Stomach (tissue), 9 donors: ENCODE measurements around the gene RARG. TPM values are rescaled to one million over a fixed set of nuclear protein-coding genes. Genes with fewer than 3 reads are reported as not detected.

Experiments
- DNase-seq, 2 donors: peaks; one replicate each; pipeline versions ENCODE4 v3.0.0 to v3.0.0-alpha.2; 2013 to 2019
- H3K27ac ChIP-seq, 5 donors: fragments of 200-600 bp in 4 of 5; sonication (generic) in 4 of 5; one replicate each; pipeline ENCODE4 v1.5.1; 2013 to 2019; ENCODE audit warnings: mild to moderate bottlenecking in 1 of 5, moderate library complexity in 1 of 5
- H3K27me3 ChIP-seq, 3 donors: fragments of 200-600 bp; sonication (generic); one replicate each; pipeline ENCODE4 v1.5.1; 2017 to 2019; ENCODE audit warnings: mixed run types in 1 of 3
- H3K36me3 ChIP-seq, 4 donors: fragments of 200-600 bp; sonication (generic); 1 replicate in 3 of 4; 2 replicates in 1 of 4; pipeline ENCODE4 v1.5.1; 2016 to 2019
- H3K4me1 ChIP-seq, 4 donors: fragments of 200-600 bp; sonication (generic); one replicate each; pipeline ENCODE4 v1.5.1; 2016 to 2019
- H3K4me3 ChIP-seq, 4 donors: fragments of 200-600 bp; sonication (generic) in 3 of 4; one replicate each; pipeline ENCODE4 v1.5.1; 2016 to 2019; ENCODE audit warnings: mild to moderate bottlenecking in 1 of 4
- H3K9me3 ChIP-seq, 4 donors: fragments of 200-600 bp; sonication (generic); one replicate each; pipeline ENCODE4 v1.5.1; 2016 to 2019
- EP300 ChIP-seq: sonication (generic); formaldehyde crosslinking; IDR thresholded peaks from one replicate; pipeline ENCODE4 v1.6.1; 2017; ENCODE audit warnings: antibody characterized with exemption
- POLR2A ChIP-seq, 4 donors: fragments of 450-650 bp; IDR thresholded peaks; one replicate each; pipeline ENCODE4 v1.6.1; 2016; ENCODE audit warnings: antibody characterized with exemption in 4 of 4, control low read depth in 2 of 4, mild to moderate bottlenecking in 1 of 4, moderate library complexity in 1 of 4
- POLR2AphosphoS5 ChIP-seq, 3 donors: sonication (generic); formaldehyde crosslinking; IDR thresholded peaks; one replicate each; pipeline ENCODE4 v1.6.1; 2016; ENCODE audit warnings: antibody characterized with exemption in 3 of 3
- WGBS, 5 donors: extraction: QIAGEN DNeasy Blood & Tissue Kit in 3 of 5; methylation state at CpG; one replicate each; pipeline versions ENCODE4 v1.1.5 to v1.1.7; 2013 to 2018; 5-methylcytosine and 5-hydroxymethylcytosine counted together
- intact Hi-C: fragments of 100-400 bp; cut with DNase I; formaldehyde crosslinking; loops from one replicate; pipeline ENCODE4 v1.15.1; 2023; ENCODE audit warnings: low total_unique reads
- polyA plus RNA-seq, 3 donors: library from polyadenylated mRNA; stranded (reverse); fragments of 200-250 nt; gene quantifications; one replicate each; pipeline ENCODE4 v1.2.3, GENCODE V29; 2013
- total RNA-seq, 5 donors: library from RNA; depleted of rRNA; stranded (reverse); fragments of >200 nt; gene quantifications; one replicate each; pipeline versions ENCODE4 v1.1.0 to v1.2.3, GENCODE V29; 2014 to 2016
- TF ChIP-seq, protein P1 (sequence below), 7 experiments: fragments of 450-650 bp in 4 of 7; fragments of 200-600 bp in 3 of 7; sonication (generic) in 3 of 7; IDR thresholded peaks; one replicate each; pipeline ENCODE4 v1.5.1; 2016 to 2019; ENCODE audit warnings: antibody characterized with exemption in 7 of 7, control low read depth in 2 of 7, mild to moderate bottlenecking in 1 of 7
- donor health status: healthy with polysubstance abuse.
- donor health status: Bipolar disorder and iron deficiency.
- donor health status: healthy.

The RARG gene
- total and polyA plus RNA-seq, 8 donors: 2.0 to 37.7 (median 9.6) TPM

- H3K4me1 ChIP-seq: peaks cover 72 to 91% (median 89%) of the 10 kb centered on the region in 4 donors
- H3K9me3 ChIP-seq: no peaks in the 10 kb centered on the region
- peaks cover 0 to 2% (median 0%) of the 10 kb centered on the region in 4 donors for H3K36me3 ChIP-seq
- no peaks in the 10 kb centered on the region for H3K27me3 ChIP-seq
- peak; percentile 89 to 98 for DNase-seq
- H3K4me3 ChIP-seq: peak overlapping the region; percentile 63 to 88 (median 83)
- TF ChIP-seq POLR2AphosphoS5 (IDR thresholded peaks at IDR 0.05) (peak; percentile 58 to 72 (median 58)), EP300 (no peak)
- 0 to 1% (median 1%) methylated on average over 35 to 42 of the region's 42 CpGs for WGBS, 5 donors
- intact Hi-C loops: no loop called here
- peak overlapping the region; percentile 96 to 99 (median 99) for H3K27ac ChIP-seq
Measured at GRCh38 chr12:53220694-53221202, 11.3 kb downstream of the RARG start.

GRCh38 chr12:53219956-53220693 lies 11.9 kb downstream of the RARG start:
- intact Hi-C loops: loop anchor here (10.0 kb wide), 1 partner anchor 65 kb away; no protein-coding TSS in a partner anchor
- peaks cover 73 to 90% (median 87%) of the 10 kb centered on the region in 4 donors for H3K4me1 ChIP-seq
- H3K9me3 ChIP-seq: no peaks in the 10 kb centered on the region

GRCh38 chr12:53219292-53219955 lies 12.6 kb downstream of the RARG start:
- intact Hi-C loops: loop anchor here (10.0 kb wide), 1 partner anchor 65 kb away; no protein-coding TSS in a partner anchor
- TF ChIP-seq POLR2A (IDR thresholded peaks at IDR 0.05) (no peak), EP300 (no peak), POLR2AphosphoS5 (IDR thresholded peaks at IDR 0.05) (no peak)
- TF ChIP-seq, protein P1, sequence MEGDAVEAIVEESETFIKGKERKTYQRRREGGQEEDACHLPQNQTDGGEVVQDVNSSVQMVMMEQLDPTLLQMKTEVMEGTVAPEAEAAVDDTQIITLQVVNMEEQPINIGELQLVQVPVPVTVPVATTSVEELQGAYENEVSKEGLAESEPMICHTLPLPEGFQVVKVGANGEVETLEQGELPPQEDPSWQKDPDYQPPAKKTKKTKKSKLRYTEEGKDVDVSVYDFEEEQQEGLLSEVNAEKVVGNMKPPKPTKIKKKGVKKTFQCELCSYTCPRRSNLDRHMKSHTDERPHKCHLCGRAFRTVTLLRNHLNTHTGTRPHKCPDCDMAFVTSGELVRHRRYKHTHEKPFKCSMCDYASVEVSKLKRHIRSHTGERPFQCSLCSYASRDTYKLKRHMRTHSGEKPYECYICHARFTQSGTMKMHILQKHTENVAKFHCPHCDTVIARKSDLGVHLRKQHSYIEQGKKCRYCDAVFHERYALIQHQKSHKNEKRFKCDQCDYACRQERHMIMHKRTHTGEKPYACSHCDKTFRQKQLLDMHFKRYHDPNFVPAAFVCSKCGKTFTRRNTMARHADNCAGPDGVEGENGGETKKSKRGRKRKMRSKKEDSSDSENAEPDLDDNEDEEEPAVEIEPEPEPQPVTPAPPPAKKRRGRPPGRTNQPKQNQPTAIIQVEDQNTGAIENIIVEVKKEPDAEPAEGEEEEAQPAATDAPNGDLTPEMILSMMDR (IDR thresholded peaks at IDR 0.05): no peak
- Histone ChIP-seq H3K9me3 (no peaks in the 10 kb centered on the region), H3K4me3 (peak overlapping the region; percentile 63 to 88 (median 83)), H3K27ac (peak overlapping the region; percentile 96 to 99 (median 99)), H3K27me3 (no peaks in the 10 kb centered on the region), H3K36me3 (peaks cover 6 to 13% (median 10%) of the 10 kb centered on the region in 4 donors), H3K4me1 (peaks cover 66 to 90% (median 83%) of the 10 kb centered on the region in 4 donors)
- DNase-seq: peak in 1 of 2 donors; percentile 67
- WGBS, 5 donors: 2 to 5% (median 4%) methylated on average over 21 to 27 of the region's 27 CpGs

More at GRCh38 chr12:53219956-53220693, 11.9 kb downstream of the RARG start:
- Histone ChIP-seq H3K36me3 (peaks cover 0 to 6% (median 3%) of the 10 kb centered on the region in 4 donors), H3K4me3 (peak overlapping the region; percentile 63 to 88 (median 83)), H3K27ac (peak overlapping the region; percentile 96 to 99 (median 99)), H3K27me3 (no peaks in the 10 kb centered on the region)
- 0 to 1% (median 0%) methylated on average over 47 to 51 of the region's 53 CpGs for WGBS, 5 donors
- DNase-seq: peak; percentile 72 to 93
- TF ChIP-seq EP300: no peak
- peak in 1 of 3 donors; percentile 9 for TF ChIP-seq POLR2AphosphoS5 (IDR thresholded peaks at IDR 0.05)

- peak overlapping the region; percentile 63 to 88 (median 83) for H3K4me3 ChIP-seq
- WGBS, 5 donors: 12 to 26% (median 19%) methylated on average over 18 to 30 of the region's 30 CpGs
- no peaks in the 10 kb centered on the region for H3K9me3 ChIP-seq
- peaks cover 59 to 90% (median 81%) of the 10 kb centered on the region in 4 donors for H3K4me1 ChIP-seq
- peaks cover 10 to 20% (median 17%) of the 10 kb centered on the region in 4 donors for H3K36me3 ChIP-seq
- no peaks in the 10 kb centered on the region for H3K27me3 ChIP-seq
- intact Hi-C loops: loop anchor here (10.0 kb wide), 1 partner anchor 66 kb away; no protein-coding TSS in a partner anchor
- H3K27ac ChIP-seq: peak overlapping the region; percentile 47 to 99 (median 98)
- TF ChIP-seq EP300: no peak
- TF ChIP-seq, protein P1 (IDR thresholded peaks at IDR 0.05): no peak
- no peak for TF ChIP-seq POLR2AphosphoS5 (IDR thresholded peaks at IDR 0.05)
- TF ChIP-seq POLR2A (IDR thresholded peaks at IDR 0.05): no peak
- peak in 1 of 2 donors; percentile 62 for DNase-seq
Measured at GRCh38 chr12:53218551-53219291, 13.3 kb downstream of the RARG start.
